Measurements from ENCODE around the gene DEK.
"Not testable (repeated sequence)": the region's sequence is repeated elsewhere in the genome, so short reads cannot be mapped to it uniquely, and the experiment has no call there.

Gene DEK

GRCh38 chr6:18237167-18237566 lies 27.2 kb downstream of the DEK start:
- TF ChIP-seq POLR2A (IDR thresholded peaks at IDR 0.05; ENCODE audit: low read length) (no peak), GATA1 (IDR thresholded peaks at IDR 0.05; ENCODE audit: low read depth, low read length) (no peak)
- DNase-seq = no peak

- DNase-seq = no peak
- TF ChIP-seq POLR2A (IDR thresholded peaks at IDR 0.05; ENCODE audit: low read length) = no peak
- TF ChIP-seq GATA1 (IDR thresholded peaks at IDR 0.05; ENCODE audit: low read depth, low read length) = no peak
Measured at GRCh38 chr6:18235524-18235923, 28.8 kb downstream of the DEK start.

GRCh38 chr6:18234564-18234963 lies 29.8 kb downstream of the DEK start:
- TF ChIP-seq GATA1 (IDR thresholded peaks at IDR 0.05; ENCODE audit: low read depth, low read length) = no peak
- no peak for TF ChIP-seq POLR2A (IDR thresholded peaks at IDR 0.05; ENCODE audit: low read length)

GRCh38 chr6:18233770-18234169 lies 30.6 kb downstream of the DEK start:
- not testable (repeated sequence) for DNase-seq

More at GRCh38 chr6:18234564-18234963, 29.8 kb downstream of the DEK start:
- no peak for DNase-seq

GRCh38 chr6:18231856-18232255 lies 32.5 kb downstream of the DEK start:
- DNase-seq = peak in 1 of 2 experiments; percentile 19

GRCh38 chr6:18228590-18228989 lies 35.7 kb downstream of the DEK start:
- not testable (repeated sequence) for DNase-seq

- DNase-seq = not testable (repeated sequence)
Measured at GRCh38 chr6:18227166-18227565, 37.2 kb downstream of the DEK start.

- DNase-seq = not testable (repeated sequence)
Measured at GRCh38 chr6:18226451-18227105, 37.8 kb downstream of the DEK start.

- no peak for DNase-seq
- no peak for TF ChIP-seq POLR2A (IDR thresholded peaks at IDR 0.05; ENCODE audit: low read length)
Measured at GRCh38 chr6:18221288-18221615, 43.1 kb downstream of the DEK start.

GRCh38 chr6:18219591-18219990 lies 44.7 kb downstream of the DEK start:
- no peak for DNase-seq
- TF ChIP-seq POLR2A (IDR thresholded peaks at IDR 0.05; ENCODE audit: low read length) = no peak
- TF ChIP-seq GATA1 (IDR thresholded peaks at IDR 0.05; ENCODE audit: low read depth, low read length) = no peak

GRCh38 chr6:18218233-18218632 lies 46.1 kb downstream of the DEK start:
- no peak for TF ChIP-seq GATA1 (IDR thresholded peaks at IDR 0.05; ENCODE audit: low read depth, low read length)
- TF ChIP-seq POLR2A (IDR thresholded peaks at IDR 0.05; ENCODE audit: low read length) = no peak
- DNase-seq = no peak

- no peak for DNase-seq
- no peak for TF ChIP-seq POLR2A (IDR thresholded peaks at IDR 0.05; ENCODE audit: low read length)
- TF ChIP-seq GATA1 (IDR thresholded peaks at IDR 0.05; ENCODE audit: low read depth, low read length) = no peak
Measured at GRCh38 chr6:18216411-18216810, 47.9 kb downstream of the DEK start.

GRCh38 chr6:18215436-18215835 lies 48.9 kb downstream of the DEK start:
- no peak for DNase-seq
- TF ChIP-seq GATA1 (IDR thresholded peaks at IDR 0.05; ENCODE audit: low read depth, low read length) = no peak
- TF ChIP-seq POLR2A (IDR thresholded peaks at IDR 0.05; ENCODE audit: low read length) = no peak

GRCh38 chr6:18214003-18214402 lies 50.3 kb downstream of the DEK start:
- no peak for DNase-seq
- no peak for TF ChIP-seq GATA1 (IDR thresholded peaks at IDR 0.05; ENCODE audit: low read depth, low read length)
- TF ChIP-seq POLR2A (IDR thresholded peaks at IDR 0.05; ENCODE audit: low read length) = no peak

GRCh38 chr6:18213439-18213838 lies 50.9 kb downstream of the DEK start:
- TF ChIP-seq GATA1 (IDR thresholded peaks at IDR 0.05; ENCODE audit: low read depth, low read length) = no peak
- no peak for TF ChIP-seq POLR2A (IDR thresholded peaks at IDR 0.05; ENCODE audit: low read length)
- no peak for DNase-seq

- no peak for DNase-seq
- no peak for TF ChIP-seq POLR2A (IDR thresholded peaks at IDR 0.05; ENCODE audit: low read length)
- TF ChIP-seq GATA1 (IDR thresholded peaks at IDR 0.05; ENCODE audit: low read depth, low read length) = no peak
Measured at GRCh38 chr6:18212231-18212630, 52.1 kb downstream of the DEK start.

- TF ChIP-seq GATA1 (IDR thresholded peaks at IDR 0.05; ENCODE audit: low read depth, low read length) (no peak), POLR2A (IDR thresholded peaks at IDR 0.05; ENCODE audit: low read length) (no peak)
- DNase-seq = no peak
Measured at GRCh38 chr6:18211338-18211737, 53.0 kb downstream of the DEK start.

Measured in erythroblast (primary cell).